NCI-H524 treated with DMSO at 0.1 percent for 48 hours (cell line): Measurements from ENCODE around the gene KIAA0232.
"Not testable (repeated sequence)": the region's sequence is repeated elsewhere in the genome, so short reads cannot be mapped to it uniquely, and the experiment has no call there.

Experiments used
- DNase-seq: peaks from one replicate; lab custom pipeline; 2025; lab: John Stamatoyannopoulos, UW

Gene KIAA0232

GRCh38 chr4:6808259-6808658 is 25.7 kb downstream of the KIAA0232 start:
- DNase-seq: no peak

DNA sequence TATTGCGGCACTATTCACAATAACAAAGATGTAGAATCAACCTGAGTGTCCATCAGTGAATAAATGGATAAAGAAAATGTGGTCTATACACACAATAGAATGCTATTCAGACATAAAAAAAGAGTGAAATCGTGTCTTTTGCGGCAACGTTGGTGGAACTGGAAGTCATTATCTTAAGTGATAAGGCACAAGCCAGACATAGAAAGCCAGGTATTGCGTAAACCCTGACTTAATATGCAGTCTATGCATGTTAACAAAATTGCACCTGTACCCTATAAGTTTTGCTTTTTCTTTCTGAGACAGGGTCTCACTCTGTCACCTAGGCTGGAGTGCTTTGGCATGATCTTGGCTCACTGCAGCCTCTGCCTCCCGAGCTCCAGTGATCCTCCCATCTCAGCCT is 28.6 kb downstream of the KIAA0232 start:
- no peak for DNase-seq

GRCh38 chr4:6812766-6813165 is 30.2 kb downstream of the KIAA0232 start:
- no peak for DNase-seq

DNA sequence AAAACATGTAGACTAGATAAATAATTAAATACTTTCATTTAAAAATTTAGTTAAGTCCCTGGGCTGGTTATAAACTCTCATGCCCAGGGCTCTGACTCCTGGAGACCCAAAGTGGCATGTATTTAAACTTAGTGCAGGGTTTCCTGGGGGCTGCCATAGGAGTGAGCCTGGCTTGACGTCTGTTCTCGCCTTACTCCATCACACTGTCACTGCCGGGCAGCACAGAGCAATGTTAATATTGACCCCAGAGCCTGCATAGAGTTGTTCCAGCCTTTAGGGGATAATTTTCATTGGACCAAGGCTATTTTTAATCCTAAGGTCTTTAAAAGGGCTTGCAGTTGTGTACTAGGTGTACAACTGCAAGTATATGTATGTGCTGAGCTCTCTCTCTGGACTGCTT is 31.2 kb downstream of the KIAA0232 start:
- no peak for DNase-seq

GRCh38 chr4:6815029-6815836 is 32.7 kb downstream of the KIAA0232 start:
- DNase-seq: no peak

GRCh38 chr4:6819295-6819694 is 36.8 kb downstream of the KIAA0232 start:
- DNase-seq: no peak

DNA sequence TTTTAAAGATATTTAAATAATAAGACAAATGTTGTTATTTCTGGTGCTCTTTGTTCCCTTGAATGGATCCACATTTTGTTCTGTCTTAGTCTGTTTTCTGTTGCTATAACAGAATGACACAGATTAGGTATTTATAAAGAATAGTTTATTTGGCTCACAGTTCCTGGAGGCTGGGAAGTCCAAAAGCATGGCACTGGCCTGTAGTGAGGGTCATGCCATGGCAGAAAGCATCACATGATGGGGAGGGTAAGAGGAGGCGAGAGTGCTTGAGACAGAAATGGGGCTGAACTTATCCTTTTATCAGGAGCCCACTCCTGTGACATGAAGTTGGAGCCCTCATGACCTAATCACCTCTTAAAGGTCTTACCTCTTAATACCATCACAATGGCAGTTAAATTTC is 38.2 kb downstream of the KIAA0232 start:
- DNase-seq: no peak

- DNase-seq: no peak
These were observed 41.5 kb downstream of the KIAA0232 start for GRCh38 chr4:6824071-6824470.

- DNase-seq: no peak
These were observed 42.4 kb downstream of the KIAA0232 start for GRCh38 chr4:6824772-6825402.

DNA sequence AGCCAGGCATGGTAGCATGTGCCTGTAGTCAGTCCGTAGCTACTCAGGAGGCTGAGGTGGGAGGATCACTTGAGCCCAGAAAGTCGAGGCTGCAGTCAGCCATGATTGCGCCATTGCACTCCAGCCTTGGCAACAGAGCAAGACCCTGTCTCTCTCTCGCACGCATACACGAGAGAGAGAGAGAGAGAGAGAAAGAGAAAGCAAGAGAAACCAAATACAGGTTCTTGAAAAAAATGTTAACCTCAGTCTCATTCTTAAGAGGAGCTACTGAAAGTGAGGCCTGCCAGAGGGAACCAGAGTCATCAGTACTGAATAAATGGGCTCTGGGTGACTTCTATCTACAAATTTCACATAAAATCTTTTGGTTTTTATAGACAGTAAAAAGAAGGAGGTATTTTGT is 42.9 kb downstream of the KIAA0232 start:
- no peak for DNase-seq

DNA sequence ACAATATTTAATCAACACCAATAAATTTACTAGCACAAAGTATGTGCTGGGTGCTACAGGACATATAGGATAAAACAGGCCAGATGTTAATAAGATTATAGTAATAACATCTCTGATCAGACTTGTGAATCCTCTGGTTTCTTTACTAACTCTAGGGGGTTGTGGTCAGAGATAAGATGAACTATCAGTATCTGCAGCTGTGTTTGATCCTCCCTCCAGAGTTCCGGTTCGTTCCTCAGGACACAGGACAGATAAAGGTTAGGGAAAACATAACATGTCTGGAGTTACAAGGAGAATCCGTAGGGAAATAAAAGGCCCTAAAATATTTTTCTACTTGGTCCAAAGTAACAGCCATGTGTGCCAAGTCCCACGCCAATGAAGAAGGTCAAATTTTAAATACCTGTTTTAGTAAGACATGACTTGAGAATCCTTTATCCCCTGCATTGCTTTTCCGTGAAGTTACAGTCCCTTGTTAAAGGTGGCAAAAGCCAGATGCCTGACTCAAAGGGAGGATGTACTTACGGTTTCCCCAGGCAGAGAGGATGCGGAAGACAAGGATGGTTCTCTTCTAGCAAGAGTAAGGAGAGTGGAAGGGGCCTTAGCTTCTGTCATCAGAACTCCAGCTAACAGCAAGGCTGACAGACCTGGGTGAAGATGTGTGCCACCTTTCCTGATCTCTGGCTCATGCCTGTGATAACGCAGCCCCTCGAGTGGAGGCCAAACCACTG is 44.4 kb downstream of the KIAA0232 start:
- no peak for DNase-seq

- DNase-seq: no peak
These were observed 46.6 kb downstream of the KIAA0232 start for GRCh38 chr4:6829086-6829485.

DNA sequence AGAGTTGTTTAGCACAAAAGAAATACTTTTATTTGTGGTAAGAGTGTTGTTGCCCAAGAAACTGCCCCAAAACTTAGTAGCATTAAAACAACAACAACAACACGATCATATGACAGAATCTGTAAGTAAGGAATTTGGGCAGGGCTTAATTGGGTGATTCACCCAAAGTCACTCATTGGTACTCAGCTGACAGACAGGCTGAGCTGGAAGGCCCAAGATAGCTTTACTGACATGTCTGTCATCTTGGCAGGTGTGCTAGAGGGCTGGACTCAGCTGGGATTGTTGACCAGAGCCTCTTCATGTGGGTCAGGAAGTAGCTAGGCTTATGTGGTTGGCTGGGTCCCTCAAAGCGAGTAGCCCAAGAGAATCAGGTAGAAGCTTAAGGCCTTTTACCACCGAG is 52.3 kb downstream of the KIAA0232 start:
- DNase-seq: no peak

- DNase-seq: not testable (repeated sequence)
These were observed 53.1 kb downstream of the KIAA0232 start for GRCh38 chr4:6835616-6836015.

DNA sequence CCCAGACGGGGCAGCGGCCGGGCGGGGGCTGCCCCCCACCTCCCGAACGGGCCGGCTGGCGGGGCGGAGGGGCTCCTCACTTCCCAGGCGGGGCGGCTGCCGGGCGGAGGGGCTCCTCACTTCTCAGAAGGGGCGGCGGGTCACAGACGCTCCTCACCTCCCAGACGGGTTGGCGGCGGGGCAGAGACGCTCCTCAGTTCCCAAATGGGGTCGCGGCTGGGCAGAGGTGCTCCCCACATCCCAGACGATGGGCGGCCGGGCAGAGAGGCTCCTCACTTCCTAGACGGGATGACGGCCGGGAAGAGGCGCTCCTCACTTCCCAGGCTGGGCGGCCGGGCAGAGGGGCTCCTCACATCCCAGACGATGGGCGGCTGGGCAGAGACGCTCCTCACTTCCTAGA is 54.6 kb downstream of the KIAA0232 start:
- not testable (repeated sequence) for DNase-seq

- DNase-seq: no peak
These were observed 57.1 kb downstream of the KIAA0232 start for GRCh38 chr4:6839579-6839978.

DNA sequence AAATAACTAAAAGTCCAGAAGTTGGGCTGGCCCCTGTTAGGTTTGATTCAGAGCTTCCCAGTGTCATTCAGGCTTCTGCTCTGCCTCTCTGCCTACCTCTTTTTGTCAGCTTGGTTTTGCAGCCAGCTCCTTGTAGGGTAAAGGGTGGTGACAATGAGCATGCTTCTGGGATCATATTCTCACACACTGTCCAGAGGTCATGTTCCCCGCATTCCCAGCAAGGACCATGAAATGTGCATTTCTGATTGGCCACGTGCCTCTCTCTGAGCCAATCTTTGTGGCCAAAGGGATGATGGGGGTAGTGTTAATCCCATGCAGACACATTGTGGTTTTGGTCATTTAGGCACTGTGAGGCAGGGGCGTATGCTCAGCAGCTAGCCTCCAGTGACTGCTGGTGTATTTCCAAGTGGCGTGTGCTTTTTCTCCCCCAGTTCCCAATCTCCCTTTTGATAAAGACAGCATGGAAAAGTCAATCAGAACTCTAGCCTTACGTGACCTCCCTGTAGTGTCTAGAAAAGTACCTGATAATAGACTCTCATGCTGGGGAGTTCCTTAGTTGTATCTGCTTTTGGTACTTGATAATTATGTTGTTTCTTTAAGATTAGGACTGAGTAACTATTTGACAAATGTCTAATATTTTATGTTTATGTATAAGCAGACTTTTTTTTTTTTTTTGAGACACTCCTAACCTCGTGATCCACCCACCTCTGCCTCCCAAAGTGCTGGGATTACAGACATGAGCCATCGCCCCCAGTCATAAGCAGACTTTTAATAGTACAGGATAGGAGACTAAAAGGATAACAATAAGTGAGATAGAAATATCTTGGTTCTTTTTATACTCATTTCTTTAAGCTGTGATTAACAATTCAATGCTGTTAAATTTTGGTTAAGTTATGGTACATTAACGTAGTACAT is 57.8 kb downstream of the KIAA0232 start:
- no peak for DNase-seq

- no peak for DNase-seq
These were observed 62.5 kb downstream of the KIAA0232 start for GRCh38 chr4:6845027-6845426.

- no peak for DNase-seq
These were observed 63.0 kb downstream of the KIAA0232 start for GRCh38 chr4:6845574-6845973.

DNA sequence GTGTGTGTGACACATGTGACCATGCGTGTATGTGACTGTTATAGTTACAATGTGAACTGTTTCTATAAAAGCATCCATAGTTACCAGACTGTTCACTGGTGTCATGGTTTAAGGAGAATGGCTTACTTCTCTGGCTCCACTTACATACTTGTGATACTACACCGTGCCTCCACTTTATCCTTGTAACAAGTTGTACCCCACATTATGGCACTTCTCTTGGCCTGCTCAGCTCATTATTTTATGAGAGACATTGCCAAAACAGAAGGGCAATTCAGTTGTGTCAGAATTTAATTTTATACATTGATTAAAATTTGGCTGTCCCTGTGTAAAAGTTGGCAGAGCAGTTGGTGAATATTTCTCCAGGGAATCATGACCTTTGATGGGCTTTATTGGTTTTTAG is 64.7 kb downstream of the KIAA0232 start:
- DNase-seq: no peak

DNA sequence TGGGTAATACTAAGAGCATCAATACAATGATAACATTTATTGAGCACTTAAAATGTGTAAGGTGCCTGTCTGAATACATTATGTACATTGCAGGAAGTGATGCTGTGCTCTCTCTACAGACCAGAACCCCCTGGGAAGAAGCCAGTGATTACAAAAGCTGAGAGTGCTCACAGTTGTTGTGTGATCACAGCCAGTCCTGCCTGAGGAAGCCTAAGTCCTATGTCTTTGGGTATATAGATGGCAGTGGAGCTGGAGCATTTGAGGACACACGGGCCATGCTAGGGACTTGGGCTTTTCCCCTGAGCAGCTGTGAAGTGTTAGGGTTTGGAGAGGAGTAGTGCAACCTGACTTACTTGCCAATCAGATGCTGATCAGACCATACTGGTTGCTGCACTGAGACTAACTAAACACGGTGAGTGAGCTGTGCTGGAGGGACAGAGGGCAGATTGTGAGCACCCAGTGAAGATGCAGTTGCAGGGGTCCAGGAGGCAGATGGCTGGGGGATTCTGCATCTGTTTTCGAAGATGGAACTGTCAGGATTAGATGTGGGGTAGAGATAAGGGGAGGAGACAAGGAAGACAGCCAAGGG is 66.3 kb downstream of the KIAA0232 start:
- peak; percentile 76 for DNase-seq

DNA sequence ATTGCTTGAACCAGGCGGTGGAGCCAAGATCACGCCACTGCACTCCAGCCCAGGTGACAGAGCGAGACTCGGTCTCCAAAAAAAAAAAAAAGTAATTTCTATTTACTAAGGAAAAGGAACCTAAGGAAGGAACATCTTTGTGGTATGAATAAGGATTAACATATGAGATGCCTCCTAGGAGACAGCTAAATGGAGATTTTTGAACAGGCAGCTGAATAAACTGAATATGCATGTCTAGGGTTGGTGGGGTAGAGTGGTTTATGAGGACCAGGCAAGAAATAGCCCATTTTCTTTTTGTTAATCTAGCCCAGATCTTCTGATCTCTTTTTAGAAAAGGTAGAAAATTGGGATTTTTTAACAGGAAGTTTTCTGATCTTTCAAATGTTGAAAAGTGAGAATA is 67.2 kb downstream of the KIAA0232 start:
- DNase-seq: no peak
